SK-N-MC (cell line): ENCODE results near the gene HDLBP.

Experiments used
- EZH2 ChIP-seq: fragments of 200-600 bp; sonication (generic); IDR thresholded peaks from one replicate; pipeline ENCODE4 v1.6.1; 2017; ENCODE audit warnings: antibody characterized with exemption
- POLR2AphosphoS5 ChIP-seq: IDR thresholded peaks from 2 replicates; pipeline ENCODE4 v1.6.1; 2012; ENCODE audit warnings: mild to moderate bottlenecking, low read depth, low read length, borderline replicate concordance

DNA sequence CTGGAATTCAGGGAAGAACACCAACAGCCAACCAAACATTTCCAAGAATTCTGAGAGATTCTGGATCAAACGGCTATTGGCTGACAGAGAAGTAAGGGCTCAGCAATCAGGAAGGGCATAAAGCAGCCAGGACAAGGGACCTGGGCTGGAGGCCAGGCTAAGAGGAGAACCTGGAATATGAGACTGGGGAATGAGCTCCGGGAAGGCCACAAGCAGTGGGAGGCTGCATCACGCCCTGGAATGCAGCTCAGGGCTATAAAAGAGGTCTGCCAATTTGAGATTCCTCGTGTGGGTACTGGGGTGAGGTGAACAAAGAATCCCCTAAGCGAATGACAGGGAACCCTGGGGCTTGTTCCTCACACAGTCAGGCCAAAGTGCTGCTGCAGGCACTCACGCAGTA, 66.6 kb downstream of the HDLBP start:
- TF ChIP-seq POLR2AphosphoS5: no peak
- TF ChIP-seq EZH2: no peak
